ENCODE data around the gene NEDD4L.
A peak's percentile ranks its signal among the peaks of the same experiment; 100 is the strongest.
"Not testable (repeated sequence)": the region's sequence is repeated elsewhere in the genome, so short reads cannot be mapped to it uniquely, and the experiment has no call there.

Gene NEDD4L

DNA sequence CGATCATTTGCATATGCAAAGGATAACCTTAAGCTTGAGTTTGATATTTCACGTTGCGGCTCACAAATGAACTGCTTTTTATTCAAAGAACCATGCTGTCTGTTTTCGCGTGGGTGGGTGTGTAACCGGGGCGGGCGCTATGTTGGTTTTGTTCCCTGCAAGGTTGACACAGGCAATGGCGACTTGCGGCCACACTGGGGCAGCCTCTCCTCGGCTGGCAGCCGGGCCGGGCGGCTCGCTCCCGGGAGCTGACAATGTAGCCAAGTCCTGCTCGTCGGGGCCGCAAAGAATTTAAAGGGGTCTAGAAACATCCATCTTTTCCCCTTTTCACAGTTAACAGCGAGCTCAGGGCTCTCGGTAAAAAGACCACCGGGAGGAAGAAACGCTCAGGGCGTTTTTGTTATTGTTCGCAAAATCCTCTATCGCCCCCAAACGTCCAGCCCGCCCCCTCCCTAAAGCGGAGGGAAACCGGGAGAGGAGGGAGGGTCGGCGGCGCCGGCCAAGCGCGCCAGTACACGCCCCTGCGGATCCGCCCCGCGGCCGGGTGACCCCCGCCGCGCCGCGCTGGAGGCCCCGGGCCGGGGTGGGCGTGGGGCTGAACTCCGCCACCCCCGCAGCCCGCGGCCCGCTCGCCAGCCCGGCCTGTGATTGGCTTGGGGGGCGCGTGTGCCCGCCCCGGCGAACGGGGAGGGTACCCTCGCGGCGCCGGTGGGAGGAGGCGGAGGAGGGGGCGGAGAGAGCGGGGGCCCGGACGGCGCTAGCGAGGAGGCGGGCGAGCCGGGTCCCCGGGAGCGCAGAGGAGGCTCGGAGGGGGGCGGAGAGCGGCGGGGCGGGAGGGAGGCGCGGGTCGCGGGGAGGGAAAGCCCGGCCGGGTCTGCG, at the start of gene NEDD4L:
Gene NEDD4L (plus strand): TSS at position 736 of the 879 bp plus-strand sequence. CDS start 435 bp downstream, outside the sequence.
- DNase-seq = peak; percentile 80

DNA sequence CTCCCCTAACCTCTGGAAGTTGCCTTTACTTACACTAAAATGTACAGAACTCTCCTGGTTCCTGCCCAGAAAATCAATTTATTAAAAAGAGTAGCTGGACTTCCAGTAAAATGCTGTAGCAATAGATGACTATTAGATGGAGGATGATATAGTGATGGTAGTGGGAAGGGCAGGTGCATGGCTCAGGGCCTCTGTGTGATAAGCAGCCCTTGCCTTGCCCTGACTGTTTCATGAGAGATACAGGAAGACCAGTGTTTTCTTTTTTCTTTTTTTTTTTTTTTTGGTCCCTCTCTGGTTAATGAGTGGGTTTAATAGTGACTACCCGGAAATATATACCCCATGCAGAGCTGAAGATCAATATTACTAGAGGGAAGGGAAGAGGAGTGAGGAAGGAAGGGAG, 48.7 kb upstream of the NEDD4L start:
- no peak for DNase-seq

DNA sequence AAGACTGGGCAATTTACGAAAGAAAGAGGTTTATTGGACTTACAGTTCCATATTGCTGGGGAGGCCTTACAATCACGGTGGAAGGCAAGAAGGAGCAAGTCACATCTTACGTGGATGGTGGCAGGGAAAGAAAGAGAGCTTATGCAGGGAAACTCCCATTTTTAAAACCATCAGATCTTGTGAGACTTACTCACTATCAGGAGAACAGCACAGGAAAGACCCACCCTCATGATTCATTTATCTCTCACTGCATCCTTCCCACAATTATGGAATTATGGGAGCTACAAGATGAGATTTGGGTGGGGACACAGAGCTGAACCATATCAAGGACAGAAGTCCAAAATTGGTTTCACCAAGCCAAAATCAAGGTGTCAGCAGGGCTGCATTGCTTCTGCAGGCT, 47.1 kb upstream of the NEDD4L start:
- DNase-seq = not testable (repeated sequence)

- DNase-seq = no peak
These were observed 46.2 kb upstream of the NEDD4L start for GRCh38 chr18:57997820-57998219.

DNA sequence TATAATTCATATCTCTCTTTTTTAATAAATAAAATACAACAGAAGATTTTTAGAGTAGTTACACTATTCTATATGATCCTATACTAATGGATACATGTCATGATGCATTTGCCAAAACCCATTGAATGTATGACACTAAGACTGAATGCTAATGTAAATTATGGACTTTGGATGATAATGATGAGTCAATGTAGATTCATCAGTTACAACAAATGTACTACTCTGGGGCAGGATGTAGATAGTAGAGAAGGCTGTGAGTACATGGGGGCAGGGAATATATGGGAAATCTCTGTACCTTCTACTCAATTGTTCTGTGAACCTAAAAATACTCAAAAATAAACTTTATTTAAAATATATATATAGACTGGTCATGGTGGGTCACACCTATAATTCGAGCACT, 45.6 kb upstream of the NEDD4L start:
- DNase-seq = no peak

- no peak for DNase-seq
These were observed 39.7 kb upstream of the NEDD4L start for GRCh38 chr18:58004317-58004716.

DNA sequence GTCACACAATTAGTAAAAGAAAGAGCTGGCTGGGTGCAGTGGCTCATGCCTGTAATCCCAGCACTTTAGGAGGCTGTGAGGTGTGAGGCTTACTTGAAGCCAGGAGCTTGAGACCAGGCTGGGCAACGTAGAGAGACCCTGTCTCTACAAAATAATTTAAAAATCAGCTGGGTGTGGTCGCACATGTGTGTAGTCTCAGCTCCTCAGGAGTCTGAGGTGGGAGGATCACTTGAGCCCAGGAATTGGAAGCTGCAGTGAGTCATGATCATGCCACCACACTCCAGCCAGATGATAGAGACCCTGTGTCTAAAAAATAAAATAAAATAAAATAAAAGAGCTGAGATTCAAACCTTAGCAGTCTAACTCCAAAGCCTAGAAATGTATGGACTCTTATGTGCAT, 39.0 kb upstream of the NEDD4L start:
- no peak for DNase-seq

DNA sequence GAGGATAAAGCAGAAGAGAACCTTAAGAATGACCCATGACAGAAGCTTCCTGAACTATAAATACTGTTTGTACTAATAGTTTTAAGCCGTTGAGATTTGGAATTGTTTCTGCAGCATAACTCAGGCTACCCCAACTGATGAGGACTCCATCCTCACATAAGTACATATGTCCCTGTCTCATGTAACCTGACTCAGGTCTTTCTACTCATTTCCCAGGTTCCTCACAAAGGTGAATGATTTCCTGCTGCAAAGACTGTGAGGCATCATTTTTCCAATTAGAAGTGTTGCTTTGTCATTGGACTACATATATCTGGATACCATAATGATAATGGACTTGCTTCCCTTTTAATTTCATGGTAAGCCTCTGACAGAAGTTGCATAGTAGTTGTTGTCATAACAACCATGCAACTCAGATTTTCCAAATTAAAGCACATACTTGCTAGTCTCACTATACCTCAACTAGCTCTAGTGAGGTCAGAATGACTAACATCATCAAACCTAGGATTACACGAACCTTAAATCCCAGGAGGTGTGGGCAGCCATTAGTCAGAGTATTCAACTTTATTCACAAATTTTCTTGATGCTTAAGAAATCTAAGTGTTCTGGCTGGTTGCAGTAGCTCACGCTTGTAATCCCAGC, 38.0 kb upstream of the NEDD4L start:
- DNase-seq = no peak

DNA sequence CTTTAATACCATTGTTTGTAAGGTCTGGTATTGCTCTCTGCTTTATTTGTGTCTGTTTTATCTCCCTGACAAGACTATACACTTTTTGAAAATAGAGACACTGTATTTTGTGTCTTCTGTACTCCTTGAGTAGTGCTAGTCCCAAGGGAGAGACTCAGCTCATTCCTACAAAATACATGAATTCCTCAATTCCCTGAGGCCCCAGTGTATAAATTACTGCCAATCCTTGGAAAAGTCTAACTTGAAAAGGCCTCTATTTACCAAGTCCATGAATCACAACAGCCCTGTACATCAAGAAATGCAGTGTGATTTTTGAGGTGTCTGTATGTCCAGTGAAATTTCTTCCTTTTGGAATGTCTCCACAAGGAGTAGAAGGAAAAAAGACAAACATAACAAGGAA, 34.9 kb upstream of the NEDD4L start:
- no peak for DNase-seq

DNA sequence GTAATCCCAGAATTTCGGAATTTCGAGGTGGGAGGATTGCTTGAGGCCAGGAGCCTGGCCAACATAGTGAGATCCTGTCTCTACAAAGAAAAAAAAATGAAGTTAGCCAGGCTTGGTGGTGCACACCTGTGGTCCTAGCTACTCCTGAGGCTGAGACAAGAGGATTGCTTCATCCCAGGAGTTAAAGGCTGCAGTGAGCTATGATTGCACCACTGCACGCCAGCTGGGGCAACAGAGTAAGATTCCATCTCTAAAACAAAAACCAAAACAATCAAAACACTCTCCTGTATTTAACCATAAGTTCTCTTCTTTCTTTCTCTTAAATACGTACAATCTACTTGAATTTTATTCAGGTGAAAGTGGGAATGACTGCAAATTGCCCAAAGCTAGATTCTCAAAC, 33.8 kb upstream of the NEDD4L start:
- no peak for DNase-seq

GRCh38 chr18:58012356-58012755, 31.7 kb upstream of the NEDD4L start:
- DNase-seq = no peak

- DNase-seq = no peak
These were observed 30.5 kb upstream of the NEDD4L start for GRCh38 chr18:58013241-58014211.

GRCh38 chr18:58015065-58015780, 28.8 kb upstream of the NEDD4L start:
- no peak for DNase-seq

DNA sequence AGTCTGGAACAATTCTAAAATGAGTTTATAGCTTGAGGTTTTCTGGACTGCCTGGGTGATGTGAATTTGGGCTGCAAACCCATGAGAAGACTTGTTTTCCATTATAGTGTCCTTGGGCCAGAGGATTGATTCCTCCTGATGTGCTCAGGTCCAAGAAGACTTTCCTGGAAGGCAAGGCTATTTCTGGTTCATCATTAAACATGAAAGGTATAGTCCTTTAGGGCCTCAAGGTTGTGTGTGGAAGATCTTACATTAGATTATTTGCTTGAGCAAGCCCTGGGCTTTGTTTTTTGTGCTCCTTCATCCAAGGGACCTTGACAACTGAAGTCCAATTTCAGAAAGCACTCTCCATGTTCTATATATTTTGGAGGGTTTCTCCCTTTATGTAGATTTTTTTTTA, 26.8 kb upstream of the NEDD4L start:
- DNase-seq = no peak

- no peak for DNase-seq
These were observed 23.4 kb upstream of the NEDD4L start for GRCh38 chr18:58020567-58021107.

DNA sequence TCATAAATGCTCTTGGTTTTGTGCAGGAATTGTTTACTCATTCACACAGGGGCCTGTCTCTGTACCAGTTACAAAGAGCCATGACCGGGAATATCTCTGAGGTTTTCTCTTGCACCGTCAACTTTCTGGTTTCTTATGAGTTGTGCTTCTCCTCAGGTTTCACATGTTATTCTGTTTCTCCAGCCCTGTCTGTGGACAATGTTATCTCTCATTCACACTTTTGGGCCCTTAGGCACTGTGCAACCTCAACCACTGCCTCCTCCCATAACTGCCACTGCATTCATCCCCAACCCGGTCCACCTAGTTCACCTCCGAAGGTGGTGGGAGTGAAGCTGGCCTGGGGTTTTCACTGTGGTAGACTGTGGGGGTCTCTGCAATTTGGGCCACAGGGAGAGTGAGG, 22.5 kb upstream of the NEDD4L start:
- DNase-seq = no peak

DNA sequence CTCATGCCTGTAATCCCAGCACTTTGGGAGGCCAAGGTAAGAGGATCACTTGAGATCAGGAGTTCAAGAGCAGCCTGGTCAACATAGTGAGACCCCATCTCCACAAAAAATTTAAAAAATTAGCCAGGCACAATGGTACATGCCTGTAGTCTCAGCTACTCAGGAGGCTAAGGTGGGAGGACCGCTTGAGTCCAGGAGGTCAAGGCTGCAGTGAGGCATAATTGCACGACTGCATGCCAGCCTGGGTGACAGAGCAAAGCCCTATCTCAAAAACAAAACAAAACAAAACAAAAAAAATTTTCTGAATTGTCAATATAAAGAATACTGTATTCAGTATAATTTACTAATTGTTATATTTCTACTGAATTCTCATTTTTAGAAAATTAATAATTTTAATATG, 20.9 kb upstream of the NEDD4L start:
- no peak for DNase-seq

GRCh38 chr18:58024139-58024538, 19.9 kb upstream of the NEDD4L start:
- no peak for DNase-seq

GRCh38 chr18:58025205-58025604, 18.8 kb upstream of the NEDD4L start:
- no peak for DNase-seq

DNA sequence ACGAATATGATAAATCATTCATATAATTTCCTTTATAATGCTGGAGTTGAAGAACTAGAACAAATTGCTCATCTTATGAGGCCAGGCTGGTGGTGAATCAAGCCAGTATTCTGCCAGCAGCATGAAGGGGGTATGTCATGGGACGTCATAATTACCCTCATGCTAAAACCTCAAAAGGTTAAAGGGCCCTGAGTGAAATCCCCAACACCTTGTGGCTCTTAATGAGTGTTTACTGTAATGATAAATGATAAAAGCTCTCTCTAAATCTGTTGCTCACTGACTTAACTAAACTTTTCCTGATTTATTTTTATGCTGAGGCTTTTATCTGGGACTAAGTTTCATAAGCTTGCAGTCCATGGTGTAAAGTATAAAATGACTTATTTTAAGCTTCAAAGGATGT, 18.3 kb upstream of the NEDD4L start:
- DNase-seq = no peak

DNA sequence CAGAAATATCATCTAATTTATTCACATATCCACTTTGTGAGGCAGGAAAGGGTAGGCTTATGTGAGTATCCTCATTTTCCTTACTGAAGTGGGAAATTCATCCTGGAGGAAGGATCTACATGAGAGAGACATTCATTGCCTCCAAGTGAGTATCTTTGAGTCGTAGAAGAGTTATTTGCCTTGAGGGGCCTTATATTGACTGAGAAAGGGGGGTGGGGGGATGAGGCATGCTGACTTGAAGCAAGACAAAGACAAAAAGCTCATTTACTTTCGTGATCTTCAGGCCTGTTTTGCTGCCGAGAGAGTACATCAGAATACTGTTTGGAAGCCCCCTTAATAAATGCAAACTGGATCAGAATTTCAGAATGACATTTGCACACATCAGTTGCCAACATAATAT, 17.6 kb upstream of the NEDD4L start:
- DNase-seq = no peak

GRCh38 chr18:58026857-58027256, 17.2 kb upstream of the NEDD4L start:
- DNase-seq = no peak
